Measurements from ENCODE around the gene IGFBP3.
A peak's percentile ranks its signal among the peaks of the same experiment; 100 is the strongest.
"Not testable (repeated sequence)": the region's sequence is repeated elsewhere in the genome, so short reads cannot be mapped to it uniquely, and the experiment has no call there.

The IGFBP3 gene, protein sequence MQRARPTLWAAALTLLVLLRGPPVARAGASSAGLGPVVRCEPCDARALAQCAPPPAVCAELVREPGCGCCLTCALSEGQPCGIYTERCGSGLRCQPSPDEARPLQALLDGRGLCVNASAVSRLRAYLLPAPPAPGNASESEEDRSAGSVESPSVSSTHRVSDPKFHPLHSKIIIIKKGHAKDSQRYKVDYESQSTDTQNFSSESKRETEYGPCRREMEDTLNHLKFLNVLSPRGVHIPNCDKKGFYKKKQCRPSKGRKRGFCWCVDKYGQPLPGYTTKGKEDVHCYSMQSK

DNA sequence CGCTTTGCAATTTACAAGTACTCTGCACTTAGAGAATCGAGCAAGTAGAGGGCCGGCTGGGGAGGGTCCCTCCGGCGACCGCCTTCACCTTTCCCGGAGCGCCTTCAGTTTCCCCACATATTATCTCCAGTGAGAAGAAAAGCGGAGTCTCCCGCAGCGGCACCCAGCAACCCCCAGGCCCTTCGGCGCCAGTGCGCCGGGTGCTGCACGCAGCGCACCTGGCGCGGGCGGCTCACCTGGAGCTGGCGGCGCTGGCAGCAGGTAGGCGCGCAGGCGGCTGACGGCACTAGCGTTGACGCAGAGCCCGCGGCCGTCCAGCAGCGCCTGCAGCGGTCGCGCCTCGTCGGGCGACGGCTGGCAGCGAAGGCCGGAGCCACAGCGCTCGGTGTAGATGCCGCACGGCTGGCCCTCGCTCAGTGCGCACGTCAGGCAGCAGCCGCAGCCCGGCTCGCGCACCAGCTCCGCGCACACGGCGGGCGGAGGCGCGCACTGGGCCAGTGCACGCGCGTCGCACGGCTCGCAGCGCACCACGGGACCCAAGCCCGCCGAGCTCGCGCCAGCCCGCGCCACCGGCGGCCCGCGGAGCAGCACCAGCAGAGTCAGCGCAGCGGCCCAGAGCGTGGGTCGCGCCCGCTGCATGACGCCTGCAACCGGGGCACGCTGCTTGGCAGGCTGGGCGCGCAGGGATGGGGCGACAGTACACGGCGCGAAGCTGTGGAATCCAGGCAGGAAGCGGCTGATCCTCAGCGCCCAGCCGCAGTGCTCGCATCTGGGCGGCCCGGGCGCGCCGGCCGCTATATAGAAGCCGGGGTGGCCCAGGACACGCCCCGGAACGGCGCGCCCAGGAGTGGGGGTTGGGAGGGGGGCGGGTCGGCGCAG is at the start of gene IGFBP3:
Gene IGFBP3, minus strand, starts transcription at position 771 of the 879 bp plus-strand sequence. Its CDS starts 132 bp downstream, at position 639.
- no peak for FAIRE-seq

DNA sequence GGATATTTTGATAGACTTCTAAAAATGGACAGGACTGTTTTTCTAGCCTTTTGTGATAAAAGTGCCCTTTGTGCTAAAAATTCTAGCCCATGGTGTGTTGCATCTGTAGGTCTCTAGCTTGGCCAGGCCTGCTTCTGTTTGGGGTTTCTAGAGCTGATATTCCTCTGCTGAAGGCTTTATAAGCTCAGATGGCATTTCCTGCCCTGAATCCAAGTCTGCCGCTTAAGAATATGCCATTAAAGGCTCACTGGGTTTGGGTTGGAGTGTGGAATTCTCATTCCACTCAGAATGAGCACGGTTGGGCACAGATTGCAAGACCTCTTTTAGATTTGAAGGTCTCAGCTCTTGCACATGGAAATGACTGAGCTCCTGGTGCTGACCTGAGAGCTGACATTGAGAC is 49.4 kb upstream of the IGFBP3 start:
- no peak for FAIRE-seq

DNA sequence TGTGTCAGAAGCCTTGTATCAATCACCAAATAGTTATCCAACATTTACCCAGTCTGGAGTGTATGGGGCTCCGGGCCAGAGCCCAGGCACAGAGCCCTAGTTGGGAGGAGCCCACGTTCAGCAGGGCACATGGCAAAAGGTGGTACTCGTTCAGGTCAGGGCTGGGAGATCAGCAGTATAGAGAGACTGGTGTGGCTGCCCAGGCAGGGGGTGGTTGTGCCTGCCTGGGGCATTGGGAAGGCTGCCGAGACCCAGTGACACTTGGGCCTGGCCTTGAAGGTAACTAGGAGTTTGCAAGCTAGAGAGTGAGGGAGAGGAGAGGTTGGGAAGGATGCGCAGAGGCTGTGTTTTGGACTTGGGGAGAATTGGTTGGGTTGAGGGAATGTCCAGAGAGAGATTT is 48.9 kb upstream of the IGFBP3 start:
- no peak for FAIRE-seq

DNA sequence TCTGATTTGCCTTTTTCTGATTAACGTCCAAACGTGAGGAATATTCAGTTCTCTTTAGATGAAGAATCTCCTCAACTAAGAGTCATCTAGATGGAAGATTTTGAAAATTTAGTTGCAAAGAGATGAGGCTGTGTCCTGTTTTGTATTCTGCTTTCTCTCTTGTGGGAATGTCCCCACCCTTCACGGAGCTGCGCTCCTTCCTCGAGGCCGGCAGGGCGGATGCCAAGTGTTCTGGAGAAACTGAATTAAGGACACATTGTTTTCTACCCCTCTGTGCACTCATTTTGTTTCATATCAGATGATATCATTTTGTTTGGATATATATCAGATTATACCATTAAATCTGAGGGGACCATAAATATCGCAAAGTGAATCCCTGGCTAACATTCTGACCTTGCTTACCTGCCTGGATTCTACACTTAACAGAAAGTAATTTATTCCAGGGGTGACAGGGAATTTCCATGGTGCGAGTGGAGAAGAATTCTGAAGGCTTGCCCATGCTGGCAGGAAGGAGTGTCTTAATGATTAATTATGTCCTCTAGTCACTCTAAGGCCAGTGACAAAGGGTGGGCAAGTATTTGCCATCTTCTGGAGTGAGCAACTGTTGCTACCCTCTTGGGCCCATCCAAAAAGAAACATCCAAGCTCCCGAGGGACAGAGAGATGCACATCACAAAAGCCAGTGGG is 47.9 kb upstream of the IGFBP3 start:
- FAIRE-seq = no peak

DNA sequence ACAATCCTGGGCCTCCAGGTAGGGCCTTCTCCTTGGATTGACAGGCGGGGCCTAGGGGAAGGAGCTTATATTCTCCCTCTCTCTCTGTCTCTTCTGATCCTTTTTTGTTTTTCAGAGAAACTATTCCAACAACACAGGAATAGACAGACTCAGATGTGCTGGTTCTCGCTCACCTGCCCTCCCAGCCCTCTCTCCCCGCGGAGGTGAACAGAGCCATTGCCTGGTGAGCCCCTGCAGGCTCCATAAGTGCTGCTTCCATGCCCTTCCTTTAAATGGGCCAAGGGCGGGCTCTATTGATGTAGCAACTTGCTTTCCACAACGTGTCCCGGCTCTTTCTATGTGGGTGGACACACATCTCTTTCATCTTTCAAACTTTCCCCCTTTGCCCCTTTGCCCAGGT is 47.2 kb upstream of the IGFBP3 start:
- FAIRE-seq = no peak

DNA sequence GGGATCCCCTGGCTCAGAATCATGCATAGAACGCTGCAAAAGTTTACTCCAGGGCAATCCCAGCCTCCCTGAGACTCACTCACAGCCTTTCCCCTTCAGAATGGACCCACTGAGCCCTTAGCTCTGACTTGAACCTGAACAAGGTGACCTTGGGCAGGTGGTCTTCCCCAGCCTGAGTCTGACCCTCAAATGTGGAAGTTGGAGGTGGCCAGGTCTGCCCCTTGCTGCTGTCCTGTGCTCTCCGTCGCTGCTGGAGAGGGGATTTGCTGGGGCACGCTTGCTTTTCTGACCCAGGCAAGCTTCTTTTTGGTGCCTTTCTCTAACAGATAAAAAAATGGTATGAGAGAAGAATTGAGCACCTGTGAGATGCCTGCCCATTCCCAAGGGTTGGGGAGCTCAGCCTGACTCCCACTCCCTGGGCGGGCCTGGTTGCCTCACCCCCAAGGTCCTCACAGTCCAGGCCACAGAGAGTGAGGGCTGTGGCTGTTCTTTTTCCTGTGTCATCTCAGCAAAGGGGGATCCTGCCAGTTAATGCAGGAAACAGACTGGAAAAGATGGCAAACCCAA is 46.6 kb upstream of the IGFBP3 start:
- no peak for FAIRE-seq

DNA sequence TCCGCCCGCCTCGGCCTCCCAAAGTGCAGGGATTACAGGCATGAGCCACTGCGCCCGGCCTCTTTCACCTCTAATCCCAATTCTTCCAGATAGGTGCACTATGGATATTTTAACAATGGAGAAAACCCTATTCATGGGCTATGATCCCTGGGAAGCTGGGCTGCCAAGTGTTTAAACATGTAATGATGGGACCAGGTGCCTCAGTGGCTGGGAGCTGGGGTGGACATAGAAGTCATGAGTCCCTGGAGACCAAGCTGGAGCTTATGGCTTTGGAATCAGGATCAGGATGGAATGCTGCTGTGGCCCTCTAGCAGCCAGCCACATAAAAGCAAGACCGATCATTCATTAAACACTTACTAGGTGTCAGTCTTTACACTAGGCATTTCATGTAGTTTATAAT is 41.8 kb upstream of the IGFBP3 start:
- no peak for FAIRE-seq

DNA sequence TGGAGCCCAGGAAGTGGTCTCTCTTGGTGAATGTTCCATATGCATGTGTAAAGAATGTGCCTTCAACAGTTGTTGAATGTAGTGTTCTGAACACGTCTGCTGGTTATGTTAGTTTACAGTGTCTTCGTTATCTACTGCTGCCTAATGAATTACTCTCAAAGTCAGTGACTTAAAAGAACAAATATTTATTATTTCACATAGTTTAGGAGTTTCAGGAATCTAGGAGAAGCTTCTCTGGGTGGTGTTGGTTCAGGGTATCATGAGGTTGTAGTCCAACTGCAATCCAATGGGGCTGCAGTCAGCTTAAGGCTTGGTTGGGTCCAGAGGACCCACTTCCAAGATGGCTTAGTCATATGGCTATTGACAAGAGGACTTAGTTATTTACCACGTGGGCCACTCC is 36.6 kb upstream of the IGFBP3 start:
- no peak for FAIRE-seq

DNA sequence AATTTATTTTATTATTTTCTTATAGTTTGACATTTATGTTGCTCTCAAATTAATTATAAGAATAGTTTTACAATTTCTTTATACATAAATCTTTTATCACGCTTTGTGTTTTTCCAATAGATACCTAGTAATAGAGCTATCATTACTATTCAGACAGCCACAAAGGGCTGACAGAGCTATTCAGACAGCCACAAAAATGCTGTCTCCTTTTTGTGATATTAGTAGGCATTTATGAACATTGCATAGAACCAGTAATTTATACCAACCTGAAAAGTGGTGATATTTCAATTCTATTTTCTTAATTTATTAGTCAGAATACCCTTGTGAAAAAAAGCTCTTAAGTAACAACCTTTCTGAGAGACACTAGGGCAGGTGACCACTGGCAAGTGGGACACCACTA is 34.2 kb upstream of the IGFBP3 start:
- no peak for FAIRE-seq

DNA sequence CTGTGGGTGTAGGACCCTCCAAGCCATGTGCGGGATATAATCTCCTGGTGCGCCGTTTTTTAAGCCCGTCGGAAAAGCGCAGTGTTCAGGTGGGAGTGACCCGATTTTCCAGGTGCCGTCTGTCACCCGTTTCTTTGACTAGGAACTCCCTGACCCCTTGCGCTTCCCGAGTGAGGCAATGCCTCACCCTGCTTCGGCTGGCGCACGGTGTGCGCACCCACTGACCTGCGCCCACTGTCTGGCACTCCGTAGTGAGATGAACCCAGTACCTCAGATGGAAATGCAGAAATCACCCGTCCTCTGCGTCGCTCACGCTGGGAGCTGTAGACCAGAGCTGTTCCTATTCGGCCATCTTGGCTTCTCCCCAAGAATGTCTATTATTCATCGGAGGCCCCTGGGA is 32.0 kb upstream of the IGFBP3 start:
- FAIRE-seq = not testable (repeated sequence)

DNA sequence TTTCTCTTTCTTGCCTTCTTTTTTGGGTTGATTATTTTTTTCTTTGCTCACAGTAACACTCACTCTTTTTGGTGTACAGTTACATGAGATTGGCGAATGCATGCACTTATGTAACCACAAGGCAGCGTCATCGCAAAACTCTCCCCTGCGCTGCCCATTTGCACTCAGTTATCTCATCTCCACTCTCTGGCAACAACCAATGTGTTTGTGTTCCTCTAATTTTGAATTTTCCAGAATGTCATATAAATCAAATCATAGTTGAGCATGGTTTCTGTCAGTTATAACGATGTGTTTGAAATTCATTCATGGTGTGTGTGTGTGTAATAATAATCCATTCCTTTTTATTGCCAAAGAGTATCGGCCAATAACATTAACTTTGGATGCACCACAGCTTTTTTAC is 23.0 kb upstream of the IGFBP3 start:
- FAIRE-seq = no peak

DNA sequence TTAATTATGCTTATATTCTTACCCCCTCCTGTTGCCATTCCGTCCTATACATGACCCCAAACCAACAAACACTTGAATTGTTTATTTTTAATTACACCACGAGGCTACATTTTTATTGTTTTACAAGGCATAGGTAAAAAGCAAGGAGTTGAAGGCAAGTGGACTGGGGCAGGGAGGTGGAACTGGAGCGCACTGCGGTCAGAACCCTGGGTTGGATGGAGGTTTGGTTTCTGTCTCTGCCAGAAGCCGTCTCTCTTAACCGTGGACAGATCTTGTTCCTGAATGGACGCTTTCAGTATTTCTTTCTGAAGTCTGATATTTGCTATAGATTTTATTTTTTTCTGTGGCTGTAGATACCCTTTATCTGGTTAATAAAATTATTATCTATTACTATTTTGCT is 19.9 kb upstream of the IGFBP3 start:
- no peak for FAIRE-seq

DNA sequence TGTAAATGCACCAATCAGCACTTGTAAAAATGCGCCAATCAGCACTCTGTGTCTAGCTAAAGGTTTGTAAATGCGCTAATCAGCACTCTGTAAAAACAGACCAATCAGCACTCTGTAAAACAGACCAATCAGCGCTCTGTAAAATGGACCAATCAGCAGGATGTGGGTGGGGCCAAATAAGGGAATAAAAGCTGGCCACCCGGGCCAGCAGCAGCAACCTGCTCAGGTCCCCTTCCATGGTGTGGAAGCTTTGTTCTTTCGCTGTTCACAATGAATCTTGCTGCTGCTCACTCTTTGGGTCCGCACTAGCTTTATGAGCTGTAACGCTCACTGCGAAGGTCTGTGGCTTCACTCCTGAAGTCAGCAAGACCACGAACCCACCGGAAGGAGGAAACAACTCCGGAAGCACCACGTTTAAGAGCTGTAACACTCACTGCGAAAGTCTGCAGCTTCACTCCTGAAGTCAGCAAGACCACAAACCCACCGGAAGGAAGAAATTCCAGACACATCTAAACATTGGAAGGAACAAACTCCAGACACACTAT is 19.2 kb upstream of the IGFBP3 start:
- not testable (repeated sequence) for FAIRE-seq

DNA sequence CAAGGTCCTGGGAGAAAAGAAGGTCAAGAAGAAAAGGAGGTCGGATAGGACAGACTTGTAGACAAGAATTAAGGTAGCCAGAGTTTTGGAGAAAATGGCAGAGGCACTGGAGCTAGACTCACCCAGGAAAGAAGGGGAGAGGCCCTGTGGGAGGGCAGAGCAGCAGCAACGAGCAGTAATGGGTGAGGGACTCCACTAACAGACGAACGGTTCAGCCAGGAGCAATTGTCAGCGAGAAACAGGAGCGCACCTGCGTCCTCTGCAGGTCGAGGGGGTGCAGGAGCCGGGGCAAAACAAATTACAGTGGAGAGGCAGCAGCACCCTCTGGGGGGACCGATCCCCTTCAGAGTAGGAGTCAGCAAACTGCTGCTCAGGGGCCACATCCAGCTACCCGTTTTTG is 18.5 kb upstream of the IGFBP3 start:
- no peak for FAIRE-seq

DNA sequence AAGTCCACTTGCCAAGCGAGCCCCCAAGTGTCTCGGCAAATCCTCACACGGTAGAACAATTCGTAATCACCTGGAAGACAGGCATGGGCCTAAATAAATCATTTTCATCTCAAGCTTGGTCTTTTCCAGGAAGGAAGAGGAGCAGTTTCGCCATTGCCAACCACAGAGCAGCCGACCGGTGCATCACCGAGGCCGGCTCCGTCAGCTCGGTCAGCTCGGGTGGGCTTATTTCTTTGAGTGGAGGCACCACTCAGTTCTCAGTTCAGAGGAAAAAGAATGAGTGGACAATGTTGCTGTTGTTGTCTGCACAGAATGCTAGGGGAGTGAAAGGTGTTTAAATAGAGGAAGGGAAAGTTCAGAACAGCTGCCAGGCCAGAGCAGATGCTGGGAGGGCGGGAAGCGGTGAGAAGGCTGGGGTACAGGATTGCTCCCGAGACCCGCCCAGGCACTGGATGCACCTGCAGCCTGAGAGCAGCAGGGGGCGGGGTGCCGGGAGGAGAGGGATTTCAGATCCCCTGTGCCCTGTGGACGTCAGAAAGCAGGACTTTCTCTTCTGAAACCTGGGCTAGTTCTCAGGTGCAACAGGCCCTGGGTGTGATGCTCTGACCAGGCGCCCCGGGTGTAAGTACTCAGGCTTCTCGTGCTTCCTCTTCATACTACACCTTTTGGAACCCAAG is 17.7 kb upstream of the IGFBP3 start:
- no peak for FAIRE-seq

DNA sequence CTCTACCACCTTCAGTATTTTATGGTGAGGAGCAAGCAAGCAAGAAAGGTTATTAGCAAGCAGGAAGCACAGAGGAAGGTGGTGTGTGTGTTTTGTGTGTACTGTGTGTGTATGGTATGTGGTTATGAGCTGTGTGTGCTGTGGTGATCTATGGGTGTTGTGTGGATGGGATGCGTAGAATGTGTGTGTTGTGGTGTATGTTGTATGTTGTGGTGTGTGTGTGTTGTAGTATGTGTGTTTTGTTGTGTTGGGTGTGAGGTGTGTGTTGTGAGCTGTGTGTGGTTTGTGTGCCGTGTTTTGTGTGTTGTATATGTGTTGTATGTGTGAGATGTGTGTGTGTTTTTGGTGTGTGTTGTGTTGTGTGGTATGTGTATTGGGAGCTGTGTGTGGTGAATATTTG is 16.8 kb upstream of the IGFBP3 start:
- FAIRE-seq = no peak

DNA sequence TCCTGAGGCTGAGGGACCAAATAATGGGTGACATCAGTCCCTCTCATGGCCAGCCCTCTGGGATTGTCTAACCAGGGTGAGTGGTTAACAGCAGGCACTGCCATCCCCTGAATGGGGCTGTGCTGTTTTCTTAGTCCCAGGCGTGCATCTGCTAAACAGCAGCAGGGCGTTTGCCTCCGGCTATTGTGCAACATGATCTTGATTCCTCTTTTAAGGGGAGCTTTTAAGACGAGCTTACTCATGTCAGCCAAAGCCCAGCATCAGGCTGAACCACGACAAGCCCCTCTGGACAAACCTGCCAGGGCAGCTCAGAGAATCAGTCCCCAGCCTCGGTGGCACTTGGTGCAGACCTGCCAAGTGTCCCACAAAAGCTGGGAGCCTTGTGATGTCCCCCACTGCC is 16.2 kb upstream of the IGFBP3 start:
- no peak for FAIRE-seq

DNA sequence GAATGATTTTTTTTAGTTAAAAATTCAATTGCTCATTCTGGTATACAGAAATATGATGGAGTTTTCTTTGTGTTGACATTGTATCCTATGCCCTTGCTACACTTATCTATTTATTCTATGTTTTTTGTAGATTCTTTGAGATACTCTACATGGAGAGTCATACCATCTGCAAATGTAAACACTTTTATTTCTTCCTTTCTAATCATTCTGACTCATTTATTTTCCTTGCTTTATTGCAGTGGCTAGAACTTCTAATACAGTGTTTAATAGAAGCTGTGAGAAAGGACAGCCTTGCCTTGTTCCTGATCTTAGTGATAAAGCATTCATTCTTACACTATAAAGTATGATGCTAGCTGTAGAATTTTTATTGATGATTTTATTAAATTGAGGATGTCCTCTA is 9.9 kb upstream of the IGFBP3 start:
- FAIRE-seq = no peak

DNA sequence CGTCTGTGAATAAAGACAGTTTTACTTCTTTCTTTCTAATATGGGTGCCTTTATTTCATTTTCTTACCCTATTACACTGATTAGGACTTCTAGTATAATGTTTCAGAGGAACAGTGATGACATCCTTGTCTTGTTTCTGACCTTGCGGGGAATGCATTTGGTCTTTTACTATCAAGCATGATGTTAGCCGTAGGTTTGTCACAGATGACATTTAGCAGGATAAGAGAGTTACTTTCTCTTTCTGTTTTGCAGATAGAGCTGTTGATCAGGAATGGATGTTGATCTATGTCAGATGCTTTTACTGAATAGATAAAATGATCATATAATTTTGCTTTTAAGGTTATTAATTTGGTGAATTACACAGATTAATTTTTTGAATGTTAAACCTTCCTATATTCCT is 6.6 kb upstream of the IGFBP3 start:
- FAIRE-seq = no peak

DNA sequence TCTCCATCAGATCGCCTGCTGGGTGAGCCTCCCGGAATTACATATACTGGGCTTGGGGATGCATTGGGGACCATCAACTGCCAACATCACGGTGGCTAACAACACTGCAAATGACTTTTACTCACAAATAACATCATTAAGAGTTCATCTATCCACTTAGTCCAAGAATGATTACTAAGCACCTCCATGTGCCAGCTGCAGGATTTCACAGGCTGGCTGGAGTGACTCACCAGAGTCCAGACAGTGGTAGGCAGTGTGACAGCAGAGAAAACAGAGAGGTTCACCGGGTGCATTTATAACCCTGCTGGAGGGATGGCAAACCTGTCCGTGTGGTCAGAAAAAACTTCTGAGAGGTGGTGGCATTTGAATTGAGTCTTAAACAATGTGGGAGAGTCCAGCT is 3.2 kb upstream of the IGFBP3 start:
- FAIRE-seq = no peak

DNA sequence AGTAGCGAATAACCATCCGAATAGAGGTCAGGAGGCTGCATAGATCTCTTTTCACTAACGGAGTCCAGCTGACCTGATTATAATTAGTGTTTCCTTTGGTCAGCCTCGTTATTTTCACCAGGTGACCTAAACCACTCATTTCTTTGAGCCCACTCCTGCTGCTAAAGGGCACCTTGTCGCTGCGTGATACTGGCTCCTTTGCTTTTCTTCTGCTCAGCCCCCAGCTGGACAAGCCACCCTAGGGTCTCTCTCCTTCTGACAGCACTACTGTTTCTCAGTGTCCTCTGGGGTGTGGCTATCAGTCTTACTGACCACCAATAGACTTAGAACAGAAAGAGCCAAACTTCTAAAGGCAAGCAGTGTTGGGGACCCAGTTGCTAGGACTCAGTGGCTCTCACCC is 2.7 kb upstream of the IGFBP3 start:
- FAIRE-seq = no peak

DNA sequence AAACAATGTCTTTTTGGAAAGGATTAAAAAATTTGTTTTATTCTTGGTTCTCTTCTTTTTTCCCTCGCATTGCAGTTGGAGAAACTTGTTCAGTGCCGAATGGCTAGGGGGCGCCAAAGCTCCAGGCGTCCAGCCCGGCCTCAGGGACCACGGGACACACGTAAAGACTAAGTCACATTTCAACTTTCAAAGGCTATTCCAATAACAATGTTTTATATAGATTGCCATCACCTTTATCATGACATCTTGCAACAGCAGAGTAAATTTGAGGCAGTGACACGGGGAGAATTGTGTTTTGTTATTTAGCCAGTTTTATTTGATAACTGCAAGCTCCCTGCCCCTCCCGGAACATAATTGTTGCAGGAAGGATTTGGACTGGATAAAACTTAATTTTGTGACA is 2.2 kb upstream of the IGFBP3 start:
- peak; percentile 94 for FAIRE-seq

DNA sequence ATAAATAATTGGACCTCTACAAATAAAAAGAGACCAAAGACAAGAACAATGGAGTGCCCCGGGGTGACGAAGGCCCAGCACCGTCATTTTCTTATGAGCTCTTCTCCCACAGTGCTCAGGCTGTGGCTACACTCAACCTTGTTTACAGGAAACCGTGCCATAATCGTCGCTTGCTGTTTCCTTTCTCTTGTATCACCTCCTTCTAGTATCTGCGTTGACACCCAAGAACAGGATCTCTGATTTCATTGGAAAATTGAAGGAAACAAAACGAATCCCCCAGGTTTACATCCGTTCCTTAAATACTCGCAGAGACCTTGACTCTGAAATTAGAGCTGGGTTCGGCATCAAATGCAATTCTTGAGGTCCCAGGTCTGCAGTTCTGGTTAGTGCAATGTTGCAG is 1.7 kb upstream of the IGFBP3 start:
- no peak for FAIRE-seq
